A549 (cell line): ENCODE results near the gene PLEKHG4B. TPM values are rescaled to one million over a fixed set of nuclear protein-coding genes. Genes with fewer than 3 reads are reported as not detected.

Experiments
- ATAC-seq, 2 experiments: fragments of 200-7000 bp in 1 of 2; fragments of >200 bp in 1 of 2; cut with Nextera tagmentation in 1 of 2; cut with Tn5 transposase in 1 of 2; 3 replicates each; pipeline versions ENCODE4 v1.8.0 to v1.9.1; 2018 to 2020; ENCODE audit warnings: mild to moderate bottlenecking in 1 of 2, moderate library complexity in 1 of 2
- CTCF ChIA-PET: fragments of 300-600 bp; sonication (Branson Sonifier 250); formaldehyde crosslinking; extraction: SDS; loops from one replicate; lab custom pipeline; 2021; ENCODE audit warnings: antibody characterized with exemption, inconsistent platforms; lab: Yijun Ruan, JAX
- POLR2A ChIA-PET: fragments of 350-600 bp; formaldehyde crosslinking; extraction: SDS; loops from one replicate; lab custom pipeline; 2021; ENCODE audit warnings: antibody characterized with exemption, inconsistent platforms; lab: Yijun Ruan, JAX
- DNase-seq, 2 experiments: peaks; one replicate each; pipeline versions ENCODE4 v3.0.0 to v3.0.0-alpha.2; 2011 to 2016; ENCODE audit warnings: low read depth in 1 of 2, low spot score in 1 of 2
- FAIRE-seq: peaks from 2 replicates; lab custom pipeline; 2011; peaks lifted over from hg19 to GRCh38; lab: Jason Lieb, UNC
- H3K27ac ChIP-seq, 2 experiments: fragments of >200 bp; sonication (Bioruptor Twin); formaldehyde crosslinking; 3 replicates each; pipeline ENCODE4 v1.5.1; 2016 to 2017
- H3K4me1 ChIP-seq: fragments of >200 bp; sonication (Bioruptor Twin); formaldehyde crosslinking; 3 replicates; pipeline ENCODE4 v1.6.1; 2016
- H3K4me2 ChIP-seq: fragments of >200 bp; sonication (Bioruptor Twin); formaldehyde crosslinking; 3 replicates; pipeline ENCODE4 v1.6.1; 2016
- H3K4me3 ChIP-seq: fragments of >200 bp; sonication (Bioruptor Twin); formaldehyde crosslinking; 3 replicates; pipeline ENCODE4 v1.5.1; 2016
- H3K9me3 ChIP-seq: fragments of >200 bp; sonication (Bioruptor Twin); formaldehyde crosslinking; 3 replicates; pipeline ENCODE4 v1.6.1; 2016
- ATOH8 ChIP-seq: fragments of 250-450 bp; sonication (Bioruptor Pico); IDR thresholded peaks from 2 replicates; pipeline ENCODE4 v1.5.0; 2020; ENCODE audit warnings: low read depth, mild to moderate bottlenecking, moderate library complexity
- BCL3 ChIP-seq: fragments of >200 bp; sonication (Bioruptor Twin); formaldehyde crosslinking; IDR thresholded peaks from 3 replicates; pipeline ENCODE4 v1.6.1; 2016
- CBX8 ChIP-seq: fragments of 200-600 bp; sonication (generic); IDR thresholded peaks from 2 replicates; pipeline ENCODE4 v1.6.1; 2016
- EP300 ChIP-seq, 2 experiments: fragments of >200 bp; sonication (Bioruptor Twin); formaldehyde crosslinking; IDR thresholded peaks; 2 replicates in 1 of 2; 3 replicates in 1 of 2; pipeline ENCODE4 v1.6.1; 2016 to 2017
- ESRRA ChIP-seq: fragments of 150-350 bp; IDR thresholded peaks from 2 replicates; pipeline ENCODE4 v1.6.1; 2014; ENCODE audit warnings: mild to moderate bottlenecking, low read length, borderline replicate concordance
- FOSB ChIP-seq: fragments of 250-450 bp; sonication (Bioruptor Pico); IDR thresholded peaks from 2 replicates; pipeline ENCODE4 v1.5.0; 2020; ENCODE audit warnings: mild to moderate bottlenecking, moderate library complexity
- FOXS1 ChIP-seq: fragments of 250-450 bp; sonication (Bioruptor Pico); IDR thresholded peaks from 2 replicates; pipeline ENCODE4 v1.5.0; 2020; ENCODE audit warnings: mild to moderate bottlenecking, moderate library complexity
- GATA3 ChIP-seq: IDR thresholded peaks from 2 replicates; pipeline ENCODE4 v1.6.1; 2012; ENCODE audit warnings: borderline replicate concordance
- HDAC2 ChIP-seq: fragments of 200-600 bp; sonication (generic); IDR thresholded peaks from 2 replicates; pipeline ENCODE4 v1.6.1; 2016
- HEYL ChIP-seq: fragments of 250-450 bp; sonication (Bioruptor Pico); IDR thresholded peaks from 2 replicates; pipeline ENCODE4 v1.8.0; 2021; ENCODE audit warnings: mild to moderate bottlenecking, moderate library complexity
- HOXA7 ChIP-seq: fragments of 250-450 bp; sonication (Bioruptor Pico); IDR thresholded peaks from 2 replicates; pipeline ENCODE4 v1.5.0; 2020; ENCODE audit warnings: mild to moderate bottlenecking, moderate library complexity
- KDM5A ChIP-seq: fragments of 200-600 bp; sonication (generic); IDR thresholded peaks from 2 replicates; pipeline ENCODE4 v1.6.1; 2016; ENCODE audit warnings: antibody characterized with exemption, mild to moderate bottlenecking
- MAX ChIP-seq: IDR thresholded peaks from 2 replicates; pipeline ENCODE4 v1.6.1; 2012
- MAZ ChIP-seq: fragments of 150-350 bp; IDR thresholded peaks from 2 replicates; pipeline ENCODE4 v1.6.1; 2014; ENCODE audit warnings: antibody characterized with exemption, low read depth, low read length, borderline replicate concordance
- MYC ChIP-seq: IDR thresholded peaks from 2 replicates; pipeline ENCODE4 v1.6.1; 2012; ENCODE audit warnings: mild to moderate bottlenecking, inconsistent platforms, low read length, improper control_type of control experiment, borderline replicate concordance
- NFE2L2 ChIP-seq: fragments of 150-350 bp; conservative IDR thresholded peaks from 2 replicates; pipeline ENCODE4 v1.6.1; 2014; ENCODE audit warnings: low read length
- NR3C1 ChIP-seq: fragments of >200 bp; sonication (Bioruptor Twin); formaldehyde crosslinking; IDR thresholded peaks from 3 replicates; pipeline ENCODE4 v1.6.1; 2017
- PBX3 ChIP-seq: IDR thresholded peaks from 2 replicates; pipeline ENCODE4 v1.6.1; 2012
- PHF8 ChIP-seq: fragments of 200-600 bp; sonication (generic); IDR thresholded peaks from 2 replicates; pipeline ENCODE4 v1.6.1; 2016; ENCODE audit warnings: low read depth, mild to moderate bottlenecking, antibody characterized with exemption, moderate library complexity, borderline replicate concordance
- REST ChIP-seq: fragments of 200-600 bp; sonication (generic); IDR thresholded peaks from 2 replicates; pipeline ENCODE4 v1.6.1; 2016; ENCODE audit warnings: antibody characterized with exemption, mild to moderate bottlenecking, moderate library complexity
- RFX5 ChIP-seq: fragments of 450-650 bp; IDR thresholded peaks from 2 replicates; pipeline ENCODE4 v1.7.1; 2014; ENCODE audit warnings: antibody characterized with exemption, mild to moderate bottlenecking, moderate library complexity
- RNF2 ChIP-seq: fragments of 200-600 bp; sonication (generic); IDR thresholded peaks from 2 replicates; pipeline ENCODE4 v1.6.1; 2016; ENCODE audit warnings: low read depth, mild to moderate bottlenecking, antibody characterized with exemption, moderate library complexity, borderline replicate concordance
- SMC3 ChIP-seq: fragments of >200 bp; sonication (Bioruptor Twin); formaldehyde crosslinking; IDR thresholded peaks from 3 replicates; pipeline ENCODE4 v1.6.1; 2018; ENCODE audit warnings: inconsistent platforms
- SREBF2 ChIP-seq: fragments of 450-650 bp; IDR thresholded peaks from 2 replicates; pipeline ENCODE4 v1.6.1; 2014; ENCODE audit warnings: mild to moderate bottlenecking, moderate library complexity
- TP53 ChIP-seq: fragments of 250-450 bp; sonication (Bioruptor Pico); IDR thresholded peaks from 2 replicates; pipeline ENCODE4 v1.5.0; 2021; ENCODE audit warnings: mild to moderate bottlenecking, moderate library complexity
- ZC3H11A ChIP-seq: fragments of 450-650 bp; IDR thresholded peaks from 2 replicates; pipeline ENCODE4 v1.6.1; 2014; ENCODE audit warnings: antibody characterized with exemption, mild to moderate bottlenecking
- ZFP36 ChIP-seq: fragments of 450-650 bp; IDR thresholded peaks from 2 replicates; pipeline ENCODE4 v1.6.1; 2014; ENCODE audit warnings: borderline replicate concordance; ENCODE audit not compliant: partially characterized antibody
- WGBS: methylation state at CpG from one replicate; pipeline ENCODE4 v1.1.6; 2017; ENCODE audit errors: missing lambda C conversion rate; 5-methylcytosine and 5-hydroxymethylcytosine counted together
- polyA plus RNA-seq, 4 experiments: library from polyadenylated mRNA; depleted of rRNA in 3 of 4; stranded (reverse); fragments of >200 nt; fragmentation: RNase III in 1 of 4; extraction: RNeasy Plus Mini Kit Qiagen cat#74134 plus additional on column Dnase treatment in 1 of 4; gene quantifications; 2 replicates in 3 of 4; 3 replicates in 1 of 4; pipeline ENCODE4 v1.2.3, GENCODE V29; 2011 to 2017

The PLEKHG4B gene
- polyA plus RNA-seq, 2 of the 4 experiments (the other 2 are of a cell fraction): 0.57 to 0.59 TPM

- ChIA-PET CTCF (interaction anchor here (0.6 to 1.1 kb wide), 2 partner anchors 9 to 12 kb away, joined by 3 read pairs; no protein-coding TSS in a partner anchor), POLR2A (no interaction called here)
- no peak overlapping the region for H3K4me3 ChIP-seq
- H3K27ac ChIP-seq: no peak overlapping the region
- H3K4me1 ChIP-seq: no peaks in the 10 kb centered on the region
- H3K9me3 ChIP-seq: no peaks in the 10 kb centered on the region
- FAIRE-seq (no peak), DNase-seq (no peak), ATAC-seq (no peak)
- no peak overlapping the region for H3K4me2 ChIP-seq
- WGBS: 88% methylated on average over 17 of the region's 17 CpGs
- TF ChIP-seq ESRRA (no peak), ZC3H11A (no peak), ATOH8 (CRISPR knock-in tag) (no peak), MYC (no peak)
Measured at GRCh38 chr5:161803-162110, 69.8 kb downstream of the PLEKHG4B start.

GRCh38 chr5:162190-162564, 70.2 kb downstream of the PLEKHG4B start:
- Histone ChIP-seq H3K4me3 (no peak overlapping the region), H3K4me2 (no peak overlapping the region), H3K4me1 (no peaks in the 10 kb centered on the region), H3K27ac (no peak overlapping the region), H3K9me3 (no peaks in the 10 kb centered on the region)
- no peak for DNase-seq
- TF ChIP-seq RNF2 (no peak), PBX3 (no peak), MAX (no peak)
- CTCF ChIA-PET: interaction anchor here (0.6 to 1.4 kb wide), 3 partner anchors 10 to 26 kb away, joined by 3 to 4 read pairs (median 3); no protein-coding TSS in a partner anchor
- WGBS: 74% methylated on average over 19 of the region's 19 CpGs
- no peak for FAIRE-seq
- peak in 1 of 2 experiments; percentile 24; a peak in 2 of 6 replicates for ATAC-seq
- POLR2A ChIA-PET: no interaction called here

- H3K27ac ChIP-seq: no peak overlapping the region
- POLR2A ChIA-PET: no interaction called here
- no peaks in the 10 kb centered on the region for H3K9me3 ChIP-seq
- TF ChIP-seq HOXA7 (no peak), BCL3 (no peak), NFE2L2 (no peak), HEYL (no peak), PHF8 (no peak), MAZ (no peak), FOXS1 (CRISPR knock-in tag) (no peak), CBX8 (no peak), SREBF2 (no peak), NR3C1 (no peak), FOSB (CRISPR knock-in tag) (no peak), EP300 (IDR thresholded peaks at IDR 0.05) (no peak), RFX5 (no peak), KDM5A (no peak), REST (no peak), GATA3 (no peak), SMC3 (no peak), TP53 (no peak), HDAC2 (no peak), ZFP36 (no peak)
- WGBS: 63% methylated on average over 6 of the region's 23 CpGs
- FAIRE-seq (no peak), DNase-seq (no peak), ATAC-seq (peak in 1 of 2 experiments; percentile 23; a peak in 1 of 6 replicates)
- no peaks in the 10 kb centered on the region for H3K4me1 ChIP-seq
- H3K4me3 ChIP-seq: no peak overlapping the region
- H3K4me2 ChIP-seq: no peak overlapping the region
- CTCF ChIA-PET: interaction anchor here (1.1 to 1.4 kb wide), 2 partner anchors 10 to 26 kb away, joined by 3 to 4 read pairs; no protein-coding TSS in a partner anchor
Measured at GRCh38 chr5:162565-163337, 70.8 kb downstream of the PLEKHG4B start.
